Effector memory CD4-positive, alpha-beta T cell (primary cell): ENCODE measurements around the gene LLPH.

Experiments used
- DNase-seq, 3 donors: peaks; one replicate each; pipeline ENCODE4 v3.0.0-alpha.2; 2020
- H3K27ac ChIP-seq: 2 replicates; pipeline ENCODE4 v1.7.0; 2013; ENCODE audit warnings: mild to moderate bottlenecking, low read length, moderate library complexity; ENCODE audit not compliant: insufficient read depth, poor library complexity, severe bottlenecking
- H3K27me3 ChIP-seq: replicated peaks from 2 replicates; pipeline ENCODE4 v1.7.0; 2013; ENCODE audit warnings: mild to moderate bottlenecking, low read length; ENCODE audit not compliant: insufficient read depth, control insufficient read depth, poor library complexity, severe bottlenecking
- H3K36me3 ChIP-seq: 2 replicates; pipeline ENCODE4 v1.7.0; 2013; ENCODE audit warnings: mild to moderate bottlenecking, low read length, moderate library complexity; ENCODE audit not compliant: control insufficient read depth, insufficient read depth
- H3K4me1 ChIP-seq: 2 replicates; pipeline ENCODE4 v1.7.0; 2013; ENCODE audit warnings: low read length, mild to moderate bottlenecking; ENCODE audit not compliant: control insufficient read depth, insufficient read depth, poor library complexity, severe bottlenecking
- H3K4me3 ChIP-seq: 2 replicates; pipeline ENCODE4 v1.7.0; 2013; ENCODE audit warnings: low read length, low read depth, mild to moderate bottlenecking; ENCODE audit not compliant: insufficient read depth, poor library complexity, severe bottlenecking
- H3K9me3 ChIP-seq: 2 replicates; pipeline ENCODE4 v1.7.0; 2013; ENCODE audit warnings: mild to moderate bottlenecking, low read length, moderate library complexity; ENCODE audit not compliant: control insufficient read depth

LLPH gene

DNA sequence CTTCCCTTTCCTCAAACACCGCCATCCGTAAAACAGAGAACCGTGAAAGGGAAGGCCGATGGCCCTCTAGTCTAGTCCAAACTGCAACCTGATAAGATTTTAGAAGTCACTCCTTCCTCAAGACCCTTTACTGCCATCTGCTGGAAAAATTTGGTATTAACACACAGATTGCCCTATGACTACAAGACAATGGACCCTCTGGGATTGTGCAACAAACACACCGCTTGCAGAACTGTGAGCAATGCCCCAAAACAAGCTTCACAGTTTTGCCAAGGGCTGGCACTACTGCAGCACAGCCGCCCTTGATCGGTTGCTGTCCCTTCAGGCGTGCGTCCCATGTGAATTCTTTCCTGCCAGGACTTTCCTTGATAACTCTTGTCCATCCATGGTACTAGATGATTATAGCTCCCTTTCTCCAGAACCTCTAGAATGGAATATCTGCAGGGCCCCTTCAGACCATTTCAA lies 23.1 kb downstream of the LLPH start:
- H3K27ac ChIP-seq, result no peak overlapping the region
- peak in 1 of 3 donors; percentile 11 for DNase-seq

GRCh38 chr12:66103016-66103913 lies 27.3 kb downstream of the LLPH start:
- H3K36me3 ChIP-seq, result no peaks in the 10 kb centered on the region
- no peaks in the 10 kb centered on the region for H3K4me1 ChIP-seq
- no peak for DNase-seq
- H3K4me3 ChIP-seq, result no peak overlapping the region
- no peaks in the 10 kb centered on the region for H3K9me3 ChIP-seq
- H3K27me3 ChIP-seq, result no peaks in the 10 kb centered on the region
- H3K27ac ChIP-seq, result no peak overlapping the region

More for the DNA sequence above, 23.1 kb downstream of the LLPH start:
- H3K4me3 ChIP-seq, result no peak overlapping the region
- no peaks in the 10 kb centered on the region for H3K4me1 ChIP-seq
- H3K27me3 ChIP-seq, result no peaks in the 10 kb centered on the region
- no peaks in the 10 kb centered on the region for H3K9me3 ChIP-seq
- no peaks in the 10 kb centered on the region for H3K36me3 ChIP-seq

- Histone ChIP-seq H3K36me3 (no peaks in the 10 kb centered on the region), H3K4me1 (no peaks in the 10 kb centered on the region), H3K9me3 (no peaks in the 10 kb centered on the region), H3K27ac (no peak overlapping the region), H3K27me3 (no peaks in the 10 kb centered on the region), H3K4me3 (no peak overlapping the region)
- DNase-seq, result no peak
Measured at GRCh38 chr12:66092559-66093269, 37.8 kb downstream of the LLPH start.

- Histone ChIP-seq H3K36me3 (no peaks in the 10 kb centered on the region), H3K4me3 (no peak overlapping the region), H3K9me3 (no peaks in the 10 kb centered on the region), H3K4me1 (no peaks in the 10 kb centered on the region), H3K27ac (no peak overlapping the region), H3K27me3 (no peaks in the 10 kb centered on the region)
- DNase-seq, result no peak
Measured at GRCh38 chr12:66090157-66090556, 40.4 kb downstream of the LLPH start.

- Histone ChIP-seq H3K9me3 (no peaks in the 10 kb centered on the region), H3K27me3 (no peaks in the 10 kb centered on the region), H3K4me1 (no peaks in the 10 kb centered on the region), H3K4me3 (no peak overlapping the region), H3K36me3 (no peaks in the 10 kb centered on the region), H3K27ac (no peak overlapping the region)
- DNase-seq, result peak in 1 of 3 donors; percentile 6
Measured at GRCh38 chr12:66087365-66087943, 43.1 kb downstream of the LLPH start.

DNA sequence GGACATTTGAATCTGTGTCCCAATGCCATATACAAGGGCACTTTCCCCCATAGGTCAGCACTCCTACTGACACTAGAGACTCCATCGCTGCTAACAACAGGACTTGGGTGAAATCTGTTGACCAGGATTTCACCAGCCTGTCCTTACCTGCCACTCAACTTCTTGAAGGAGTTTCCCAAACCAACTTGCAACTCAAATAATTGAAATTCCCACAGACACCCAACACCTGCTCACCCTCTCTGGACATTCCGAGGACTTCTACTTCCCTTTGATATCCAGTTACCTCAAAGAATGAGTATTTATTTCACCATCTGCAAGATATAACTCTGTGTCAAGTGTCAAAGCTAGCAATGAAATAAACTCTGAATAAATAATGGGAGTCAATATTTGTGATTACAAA lies 44.6 kb downstream of the LLPH start:
- DNase-seq, result no peak
- no peaks in the 10 kb centered on the region for H3K9me3 ChIP-seq

DNA sequence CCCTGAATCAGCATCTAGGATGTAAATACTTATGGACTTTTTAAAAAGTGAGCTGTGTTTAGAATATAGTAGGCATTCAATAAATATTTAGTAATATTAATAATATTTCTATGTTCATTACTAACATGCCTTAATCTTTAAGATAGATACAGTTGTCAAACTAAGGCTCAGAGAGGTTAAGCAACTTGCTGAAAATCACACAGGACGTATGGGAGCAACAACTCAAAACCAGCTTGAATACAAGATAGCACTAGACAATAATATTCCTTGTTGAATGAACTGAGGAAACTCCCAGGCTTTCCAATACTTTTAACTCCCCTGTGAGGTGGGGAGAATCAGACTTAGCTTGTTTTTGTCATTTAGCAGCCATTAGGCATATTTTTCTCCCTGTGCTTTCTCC lies 45.3 kb downstream of the LLPH start:
- no peaks in the 10 kb centered on the region for H3K4me1 ChIP-seq
- H3K27ac ChIP-seq, result no peak overlapping the region
- no peaks in the 10 kb centered on the region for H3K36me3 ChIP-seq
- no peaks in the 10 kb centered on the region for H3K9me3 ChIP-seq
- no peaks in the 10 kb centered on the region for H3K27me3 ChIP-seq
- no peak overlapping the region for H3K4me3 ChIP-seq
- DNase-seq, result no peak

More for the DNA sequence above, 44.6 kb downstream of the LLPH start:
- H3K36me3 ChIP-seq, result no peaks in the 10 kb centered on the region
- no peak overlapping the region for H3K27ac ChIP-seq
- no peak overlapping the region for H3K4me3 ChIP-seq
- H3K27me3 ChIP-seq, result no peaks in the 10 kb centered on the region
- no peaks in the 10 kb centered on the region for H3K4me1 ChIP-seq

- Histone ChIP-seq H3K4me3 (no peak overlapping the region), H3K27me3 (no peaks in the 10 kb centered on the region), H3K4me1 (no peaks in the 10 kb centered on the region), H3K27ac (no peak overlapping the region), H3K36me3 (no peaks in the 10 kb centered on the region), H3K9me3 (no peaks in the 10 kb centered on the region)
- DNase-seq, result no peak
Measured at GRCh38 chr12:66083766-66084165, 46.8 kb downstream of the LLPH start.

DNA sequence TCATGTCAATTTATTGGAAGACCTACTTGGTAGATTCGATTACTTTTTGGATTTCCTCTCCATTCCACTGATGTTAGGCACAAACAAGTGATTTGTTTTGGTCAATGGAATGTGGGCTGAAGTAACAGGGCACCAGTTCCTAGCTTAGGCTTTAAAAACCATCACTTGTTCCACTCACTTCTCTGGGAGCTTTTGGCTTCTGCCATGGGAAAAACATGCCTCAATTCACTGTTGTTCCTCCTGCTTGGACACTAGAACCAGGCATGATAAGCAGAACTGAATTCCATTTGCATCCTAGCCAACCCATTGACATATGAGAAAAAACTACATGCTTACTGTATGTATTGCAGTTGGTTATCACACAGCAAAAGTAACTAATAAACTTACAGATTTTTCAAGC lies 47.8 kb downstream of the LLPH start:
- H3K9me3 ChIP-seq, result no peaks in the 10 kb centered on the region
- no peak overlapping the region for H3K27ac ChIP-seq
- H3K4me1 ChIP-seq, result no peaks in the 10 kb centered on the region

GRCh38 chr12:66080791-66081190 lies 49.8 kb downstream of the LLPH start:
- no peaks in the 10 kb centered on the region for H3K36me3 ChIP-seq
- DNase-seq, result no peak
- no peaks in the 10 kb centered on the region for H3K9me3 ChIP-seq
- H3K27me3 ChIP-seq, result no peaks in the 10 kb centered on the region
- H3K4me3 ChIP-seq, result no peak overlapping the region
- H3K27ac ChIP-seq, result no peak overlapping the region
- H3K4me1 ChIP-seq, result no peaks in the 10 kb centered on the region

More for the DNA sequence above, 47.8 kb downstream of the LLPH start:
- Histone ChIP-seq H3K27me3 (no peaks in the 10 kb centered on the region), H3K4me3 (no peak overlapping the region), H3K36me3 (no peaks in the 10 kb centered on the region)
- no peak for DNase-seq
